ENCODE measurements around the gene ALG14.
A peak's percentile ranks its signal among the peaks of the same experiment; 100 is the strongest.

Gene ALG14

GRCh38 chr1:95043141-95043980, 29.4 kb downstream of the ALG14 start:
- H3K4me1 ChIP-seq (ENCODE audit: control insufficient read depth, insufficient read depth, low read length) = no peaks in the 10 kb centered on the region
- POLR2A ChIA-PET = interaction anchor here (0.8 to 1.2 kb wide), 2 partner anchors 189 to 191 kb away, joined by 4 read pairs; partner anchors contain the start of gene RWDD3
- TF ChIP-seq ZEB2 (tag by site-specific recombination; IDR thresholded peaks at IDR 0.05) = no peak
- TF ChIP-seq, protein P1, sequence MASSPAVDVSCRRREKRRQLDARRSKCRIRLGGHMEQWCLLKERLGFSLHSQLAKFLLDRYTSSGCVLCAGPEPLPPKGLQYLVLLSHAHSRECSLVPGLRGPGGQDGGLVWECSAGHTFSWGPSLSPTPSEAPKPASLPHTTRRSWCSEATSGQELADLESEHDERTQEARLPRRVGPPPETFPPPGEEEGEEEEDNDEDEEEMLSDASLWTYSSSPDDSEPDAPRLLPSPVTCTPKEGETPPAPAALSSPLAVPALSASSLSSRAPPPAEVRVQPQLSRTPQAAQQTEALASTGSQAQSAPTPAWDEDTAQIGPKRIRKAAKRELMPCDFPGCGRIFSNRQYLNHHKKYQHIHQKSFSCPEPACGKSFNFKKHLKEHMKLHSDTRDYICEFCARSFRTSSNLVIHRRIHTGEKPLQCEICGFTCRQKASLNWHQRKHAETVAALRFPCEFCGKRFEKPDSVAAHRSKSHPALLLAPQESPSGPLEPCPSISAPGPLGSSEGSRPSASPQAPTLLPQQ (tag by site-specific recombination; IDR thresholded peaks at IDR 0.05) = peak; percentile 96
- no peak for TF ChIP-seq ZNF157 (tag by site-specific recombination; IDR thresholded peaks at IDR 0.05)
- TF ChIP-seq, protein P2, sequence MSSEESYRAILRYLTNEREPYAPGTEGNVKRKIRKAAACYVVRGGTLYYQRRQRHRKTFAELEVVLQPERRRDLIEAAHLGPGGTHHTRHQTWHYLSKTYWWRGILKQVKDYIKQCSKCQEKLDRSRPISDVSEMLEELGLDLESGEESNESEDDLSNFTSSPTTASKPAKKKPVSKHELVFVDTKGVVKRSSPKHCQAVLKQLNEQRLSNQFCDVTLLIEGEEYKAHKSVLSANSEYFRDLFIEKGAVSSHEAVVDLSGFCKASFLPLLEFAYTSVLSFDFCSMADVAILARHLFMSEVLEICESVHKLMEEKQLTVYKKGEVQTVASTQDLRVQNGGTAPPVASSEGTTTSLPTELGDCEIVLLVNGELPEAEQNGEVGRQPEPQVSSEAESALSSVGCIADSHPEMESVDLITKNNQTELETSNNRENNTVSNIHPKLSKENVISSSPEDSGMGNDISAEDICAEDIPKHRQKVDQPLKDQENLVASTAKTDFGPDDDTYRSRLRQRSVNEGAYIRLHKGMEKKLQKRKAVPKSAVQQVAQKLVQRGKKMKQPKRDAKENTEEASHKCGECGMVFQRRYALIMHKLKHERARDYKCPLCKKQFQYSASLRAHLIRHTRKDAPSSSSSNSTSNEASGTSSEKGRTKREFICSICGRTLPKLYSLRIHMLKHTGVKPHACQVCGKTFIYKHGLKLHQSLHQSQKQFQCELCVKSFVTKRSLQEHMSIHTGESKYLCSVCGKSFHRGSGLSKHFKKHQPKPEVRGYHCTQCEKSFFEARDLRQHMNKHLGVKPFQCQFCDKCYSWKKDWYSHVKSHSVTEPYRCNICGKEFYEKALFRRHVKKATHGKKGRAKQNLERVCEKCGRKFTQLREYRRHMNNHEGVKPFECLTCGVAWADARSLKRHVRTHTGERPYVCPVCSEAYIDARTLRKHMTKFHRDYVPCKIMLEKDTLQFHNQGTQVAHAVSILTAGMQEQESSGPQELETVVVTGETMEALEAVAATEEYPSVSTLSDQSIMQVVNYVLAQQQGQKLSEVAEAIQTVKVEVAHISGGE (tag by site-specific recombination; conservative IDR thresholded peaks at IDR 0.05; ENCODE audit: low read depth) = no peak
- no peak; the same call in 1 of the 2 replicates for TF ChIP-seq ZNF501 (tag by site-specific recombination; IDR thresholded peaks at IDR 0.05)
- no peak for TF ChIP-seq SCRT2 (tag by site-specific recombination; IDR thresholded peaks at IDR 0.05)
- TF ChIP-seq ZBTB26 (tag by site-specific recombination; optimal IDR thresholded peaks at IDR 0.05) = no peak
- no peak for TF ChIP-seq ZNF169 (tag by site-specific recombination; IDR thresholded peaks at IDR 0.05)
- TF ChIP-seq, protein P3, sequence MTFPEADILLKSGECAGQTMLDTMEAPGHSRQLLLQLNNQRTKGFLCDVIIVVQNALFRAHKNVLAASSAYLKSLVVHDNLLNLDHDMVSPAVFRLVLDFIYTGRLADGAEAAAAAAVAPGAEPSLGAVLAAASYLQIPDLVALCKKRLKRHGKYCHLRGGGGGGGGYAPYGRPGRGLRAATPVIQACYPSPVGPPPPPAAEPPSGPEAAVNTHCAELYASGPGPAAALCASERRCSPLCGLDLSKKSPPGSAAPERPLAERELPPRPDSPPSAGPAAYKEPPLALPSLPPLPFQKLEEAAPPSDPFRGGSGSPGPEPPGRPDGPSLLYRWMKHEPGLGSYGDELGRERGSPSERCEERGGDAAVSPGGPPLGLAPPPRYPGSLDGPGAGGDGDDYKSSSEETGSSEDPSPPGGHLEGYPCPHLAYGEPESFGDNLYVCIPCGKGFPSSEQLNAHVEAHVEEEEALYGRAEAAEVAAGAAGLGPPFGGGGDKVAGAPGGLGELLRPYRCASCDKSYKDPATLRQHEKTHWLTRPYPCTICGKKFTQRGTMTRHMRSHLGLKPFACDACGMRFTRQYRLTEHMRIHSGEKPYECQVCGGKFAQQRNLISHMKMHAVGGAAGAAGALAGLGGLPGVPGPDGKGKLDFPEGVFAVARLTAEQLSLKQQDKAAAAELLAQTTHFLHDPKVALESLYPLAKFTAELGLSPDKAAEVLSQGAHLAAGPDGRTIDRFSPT (tag by site-specific recombination; IDR thresholded peaks at IDR 0.05) = no peak
- no peak for TF ChIP-seq ZNF248 (tag by site-specific recombination; IDR thresholded peaks at IDR 0.05)
- peak; percentile 96 for TF ChIP-seq ZNF654 (tag by site-specific recombination; IDR thresholded peaks at IDR 0.05; ENCODE audit: low read depth)
- TF ChIP-seq, protein P4, sequence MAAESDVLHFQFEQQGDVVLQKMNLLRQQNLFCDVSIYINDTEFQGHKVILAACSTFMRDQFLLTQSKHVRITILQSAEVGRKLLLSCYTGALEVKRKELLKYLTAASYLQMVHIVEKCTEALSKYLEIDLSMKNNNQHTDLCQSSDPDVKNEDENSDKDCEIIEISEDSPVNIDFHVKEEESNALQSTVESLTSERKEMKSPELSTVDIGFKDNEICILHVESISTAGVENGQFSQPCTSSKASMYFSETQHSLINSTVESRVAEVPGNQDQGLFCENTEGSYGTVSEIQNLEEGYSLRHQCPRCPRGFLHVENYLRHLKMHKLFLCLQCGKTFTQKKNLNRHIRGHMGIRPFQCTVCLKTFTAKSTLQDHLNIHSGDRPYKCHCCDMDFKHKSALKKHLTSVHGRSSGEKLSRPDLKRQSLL (tag by site-specific recombination; IDR thresholded peaks at IDR 0.05) = peak; percentile 88
- no peak for TF ChIP-seq ZNF311 (tag by site-specific recombination; IDR thresholded peaks at IDR 0.05; ENCODE audit: borderline replicate concordance)
- no peak for TF ChIP-seq RBAK (tag by site-specific recombination; IDR thresholded peaks at IDR 0.05)
- TF ChIP-seq MZF1 (tag by site-specific recombination; IDR thresholded peaks at IDR 0.05; ENCODE audit: borderline replicate concordance) = no peak
- no peak for TF ChIP-seq OSR2 (tag by site-specific recombination; IDR thresholded peaks at IDR 0.05)
- TF ChIP-seq TRIM28 (IDR thresholded peaks at IDR 0.05; ENCODE audit: borderline replicate concordance, low read length) = no peak
- TF ChIP-seq, protein P5, sequence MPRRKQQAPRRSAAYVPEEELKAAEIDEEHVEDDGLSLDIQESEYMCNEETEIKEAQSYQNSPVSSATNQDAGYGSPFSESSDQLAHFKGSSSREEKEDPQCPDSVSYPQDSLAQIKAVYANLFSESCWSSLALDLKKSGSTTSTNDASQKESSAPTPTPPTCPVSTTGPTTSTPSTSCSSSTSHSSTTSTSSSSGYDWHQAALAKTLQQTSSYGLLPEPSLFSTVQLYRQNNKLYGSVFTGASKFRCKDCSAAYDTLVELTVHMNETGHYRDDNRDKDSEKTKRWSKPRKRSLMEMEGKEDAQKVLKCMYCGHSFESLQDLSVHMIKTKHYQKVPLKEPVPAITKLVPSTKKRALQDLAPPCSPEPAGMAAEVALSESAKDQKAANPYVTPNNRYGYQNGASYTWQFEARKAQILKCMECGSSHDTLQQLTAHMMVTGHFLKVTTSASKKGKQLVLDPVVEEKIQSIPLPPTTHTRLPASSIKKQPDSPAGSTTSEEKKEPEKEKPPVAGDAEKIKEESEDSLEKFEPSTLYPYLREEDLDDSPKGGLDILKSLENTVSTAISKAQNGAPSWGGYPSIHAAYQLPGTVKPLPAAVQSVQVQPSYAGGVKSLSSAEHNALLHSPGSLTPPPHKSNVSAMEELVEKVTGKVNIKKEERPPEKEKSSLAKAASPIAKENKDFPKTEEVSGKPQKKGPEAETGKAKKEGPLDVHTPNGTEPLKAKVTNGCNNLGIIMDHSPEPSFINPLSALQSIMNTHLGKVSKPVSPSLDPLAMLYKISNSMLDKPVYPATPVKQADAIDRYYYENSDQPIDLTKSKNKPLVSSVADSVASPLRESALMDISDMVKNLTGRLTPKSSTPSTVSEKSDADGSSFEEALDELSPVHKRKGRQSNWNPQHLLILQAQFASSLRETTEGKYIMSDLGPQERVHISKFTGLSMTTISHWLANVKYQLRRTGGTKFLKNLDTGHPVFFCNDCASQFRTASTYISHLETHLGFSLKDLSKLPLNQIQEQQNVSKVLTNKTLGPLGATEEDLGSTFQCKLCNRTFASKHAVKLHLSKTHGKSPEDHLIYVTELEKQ (tag by site-specific recombination; IDR thresholded peaks at IDR 0.05; ENCODE audit: borderline replicate concordance) = no peak
- no peak for TF ChIP-seq GLI2 (tag by site-specific recombination; IDR thresholded peaks at IDR 0.05; ENCODE audit: borderline replicate concordance, low read depth)
- no peak for TF ChIP-seq ZIC2 (tag by site-specific recombination; IDR thresholded peaks at IDR 0.05)
- TF ChIP-seq ZNF629 (tag by site-specific recombination; IDR thresholded peaks at IDR 0.05) = peak; percentile 17; the same call in 1 of the 2 replicates
- peak; percentile 82 for TF ChIP-seq PRDM1 (tag by site-specific recombination; IDR thresholded peaks at IDR 0.05)
- no peak for TF ChIP-seq ZNF521 (tag by site-specific recombination; IDR thresholded peaks at IDR 0.05)
- TF ChIP-seq ZNF514 (tag by site-specific recombination; IDR thresholded peaks at IDR 0.05) = no peak

More at GRCh38 chr1:95043141-95043980, 29.4 kb downstream of the ALG14 start:
- Histone ChIP-seq H3K9me3 (ENCODE audit: control insufficient read depth, insufficient read depth, low read depth, low read length) (no peaks in the 10 kb centered on the region), H3K4me3 (ENCODE audit: low read depth, low read length) (no peak overlapping the region), H3K36me3 (ENCODE audit: control insufficient read depth in 2 of 2, insufficient read depth in 1 of 2, low read length in 2 of 2) (no peaks in the 10 kb centered on the region), H3K27ac (ENCODE audit: extremely low read depth, low read depth, low read length) (no peak overlapping the region)
- CTCF ChIA-PET = interaction anchor here (0.5 to 2.9 kb wide), 58 partner anchors 10 to 1046 kb away, joined by 3 to 91 read pairs (median 4); partner anchors contain the start of genes RWDD3 and TLCD4

All from HEK293 (cell line).